Measurements from ENCODE around the gene COG5.

GRCh38 chr7:107528461-107528860 lies 35.3 kb downstream of the COG5 start:
- TF ChIP-seq STAT1 (conservative IDR thresholded peaks at IDR 0.05): no peak
- TF ChIP-seq EP300 (IDR thresholded peaks at IDR 0.05; ENCODE audit: borderline replicate concordance in 1 of 2, control insufficient read depth in 1 of 2, low read depth in 2 of 2, low read length in 2 of 2): no peak
- TF ChIP-seq REST (IDR thresholded peaks at IDR 0.05; ENCODE audit: low read depth, low read length): no peak
